Activated T-cell treated with anti-CD3 and anti-CD28 coated beads for 4 hours (primary cell): ENCODE measurements around the gene AP1G2.
A peak's percentile ranks its signal among the peaks of the same experiment; 100 is the strongest.
"Not testable (repeated sequence)": the region's sequence is repeated elsewhere in the genome, so short reads cannot be mapped to it uniquely, and the experiment has no call there.

Experiments
- DNase-seq: peaks from one replicate; pipeline ENCODE4 v3.0.0-alpha.2; 2020

The AP1G2 gene

DNA sequence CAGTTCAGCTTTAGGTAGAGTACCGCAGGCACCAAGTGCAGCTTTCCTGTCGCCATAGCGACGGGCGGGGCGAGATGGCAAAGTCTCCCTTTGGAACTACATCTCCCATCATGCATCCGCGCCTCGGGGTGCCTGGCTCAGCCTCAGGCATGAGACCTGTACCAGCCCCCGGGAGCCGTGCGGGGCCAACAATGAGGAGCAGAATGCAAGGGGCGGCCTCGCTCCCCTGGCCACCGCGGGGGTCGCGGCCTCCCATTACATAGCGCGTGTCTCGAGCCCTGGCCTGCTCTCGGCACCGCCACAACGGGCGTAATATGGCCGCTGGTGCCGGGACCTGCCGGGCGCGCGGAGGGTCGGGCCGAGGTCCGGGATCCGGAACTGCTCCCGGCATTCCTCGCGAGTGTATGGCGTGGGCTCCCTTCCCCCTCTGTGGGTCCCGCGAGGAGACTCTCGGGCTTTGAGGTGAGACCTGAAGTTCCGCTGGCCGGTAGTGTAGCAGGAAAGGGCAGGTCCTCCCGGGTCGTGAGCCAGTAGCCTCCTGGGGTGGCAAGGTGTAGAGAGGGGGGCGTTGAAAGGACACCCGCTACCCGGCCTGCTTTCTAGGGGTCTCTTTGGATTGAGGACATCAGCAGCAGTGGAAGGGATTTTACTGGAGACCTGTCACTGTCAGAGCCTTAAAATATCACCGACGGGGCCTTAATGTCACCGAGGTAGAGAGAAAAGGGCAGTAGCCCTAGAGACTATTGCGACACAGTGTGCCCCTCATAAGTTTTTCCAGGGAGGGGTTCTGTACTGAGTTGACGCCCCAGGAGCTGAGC lies 11.5 kb downstream of the AP1G2 start, which contains the start of gene THTPA:
TSS of gene THTPA (plus strand) at position 390 of the 818 bp plus-strand sequence. CDS start 487 bp downstream, outside the sequence.
- peak; percentile 89 for DNase-seq

DNA sequence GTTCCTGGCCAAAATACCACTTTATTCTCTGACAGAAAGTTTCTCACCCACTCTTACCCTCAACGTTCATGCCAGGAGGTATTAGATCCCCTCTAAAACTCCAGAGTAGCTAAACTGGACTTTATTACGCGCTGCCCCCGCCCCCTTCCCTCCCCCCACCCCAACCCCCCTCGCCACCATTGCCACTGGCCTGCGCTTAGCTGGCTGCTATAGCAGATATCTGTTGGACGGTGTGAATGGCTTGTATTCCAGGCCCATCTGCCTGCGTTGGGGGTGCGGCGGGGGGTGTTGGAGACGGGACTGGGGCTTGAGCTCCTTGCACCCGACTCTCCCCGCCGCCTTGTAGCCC lies 12.1 kb downstream of the AP1G2 start:
- no peak for DNase-seq

DNA sequence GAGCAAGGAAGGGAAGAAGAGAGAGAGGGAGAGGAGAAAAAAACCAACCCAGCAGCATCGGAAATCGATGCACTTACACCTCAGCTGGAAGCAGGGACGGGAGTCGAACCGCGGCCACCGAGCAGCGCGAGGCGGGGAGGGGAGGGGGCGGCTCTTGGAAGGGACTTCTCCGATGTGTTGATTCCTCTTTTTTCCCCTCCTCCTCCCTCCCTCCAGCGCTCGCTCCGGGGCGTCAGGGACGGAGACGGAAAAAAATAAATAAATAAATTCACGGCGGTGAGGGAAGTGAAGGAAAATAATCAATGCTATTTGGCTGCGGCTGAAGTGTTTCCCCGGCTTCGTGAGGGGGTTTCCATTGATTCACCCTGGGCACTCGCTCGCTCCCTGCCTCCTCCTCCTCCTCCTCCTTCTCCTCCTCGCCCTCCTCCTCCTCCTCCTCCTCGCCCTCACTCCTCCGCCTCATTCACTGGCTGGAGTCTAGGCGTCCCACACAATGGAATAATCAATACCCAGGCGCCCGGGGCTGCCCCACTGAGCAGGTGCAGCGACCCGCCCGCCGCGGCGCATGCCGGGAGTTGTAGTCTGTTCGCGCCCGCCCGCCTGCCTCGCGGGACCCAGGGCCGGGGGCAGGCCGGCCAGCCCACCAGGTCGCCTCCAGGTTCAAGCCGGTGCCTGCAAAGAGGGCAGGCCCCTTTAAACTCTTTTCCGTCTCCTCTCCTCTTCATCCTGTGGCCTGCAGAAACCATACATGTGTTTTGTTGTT lies 16.1 kb downstream of the AP1G2 start, which contains the start of gene ZFHX2:
TSS of gene ZFHX2 (minus strand) at position 500 of the 763 bp plus-strand sequence. CDS start 16,440 bp downstream, outside the sequence.
- peak; percentile 84 for DNase-seq

DNA sequence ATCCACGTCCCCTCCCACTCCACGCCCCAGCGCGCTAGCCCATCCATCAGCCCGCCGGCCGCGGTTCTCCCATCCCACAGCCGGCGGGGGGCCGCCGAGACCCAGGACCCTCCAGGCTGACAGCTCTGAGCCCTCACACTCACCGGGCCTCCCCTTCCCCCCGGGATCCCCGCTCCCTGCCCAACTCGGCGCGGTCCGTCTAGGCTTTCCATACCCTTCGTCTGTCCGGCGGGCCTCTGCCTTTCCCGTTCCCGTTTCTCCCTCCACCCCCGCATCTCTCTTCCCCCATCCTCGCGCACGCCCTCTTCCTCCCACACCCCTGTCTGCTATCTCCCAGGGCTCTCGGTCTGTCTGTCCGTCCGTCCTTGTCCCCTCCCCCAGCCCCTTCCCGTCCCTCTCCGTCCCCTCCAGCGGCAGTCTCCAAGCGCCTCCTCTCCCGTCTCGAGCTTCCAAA lies 16.8 kb downstream of the AP1G2 start:
- DNase-seq: no peak

DNA sequence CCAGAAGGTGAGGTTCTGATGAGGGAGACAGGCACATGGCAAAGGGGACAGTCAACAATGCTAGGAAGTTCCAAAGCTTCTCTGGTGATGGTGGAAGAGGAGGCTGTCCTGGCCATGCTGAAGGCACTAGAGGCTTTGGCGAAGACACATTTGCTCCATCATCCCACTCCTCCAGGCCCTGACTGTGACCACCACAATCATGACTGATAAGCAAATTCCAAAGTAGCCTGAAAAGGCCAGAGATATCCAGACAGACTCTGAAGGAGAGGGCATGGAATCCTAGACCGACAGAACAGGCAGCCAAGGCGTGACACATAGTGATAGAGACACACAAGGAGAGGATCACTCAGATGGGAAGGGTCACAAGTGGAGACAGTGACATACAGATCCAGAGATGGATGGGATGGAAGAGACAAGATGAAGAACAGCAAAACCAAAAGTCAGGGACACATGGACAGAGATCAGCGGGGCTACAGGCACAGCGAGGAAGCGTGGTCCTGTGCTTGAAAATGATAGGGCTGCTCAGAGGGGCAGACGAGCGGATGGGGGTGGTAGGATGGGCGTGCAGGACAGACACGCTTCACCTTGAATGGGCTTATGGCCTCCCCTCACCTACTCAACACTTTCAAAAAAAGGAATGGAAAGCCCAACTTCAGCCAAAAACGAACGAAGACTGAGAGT lies 17.3 kb downstream of the AP1G2 start:
- DNase-seq: no peak

DNA sequence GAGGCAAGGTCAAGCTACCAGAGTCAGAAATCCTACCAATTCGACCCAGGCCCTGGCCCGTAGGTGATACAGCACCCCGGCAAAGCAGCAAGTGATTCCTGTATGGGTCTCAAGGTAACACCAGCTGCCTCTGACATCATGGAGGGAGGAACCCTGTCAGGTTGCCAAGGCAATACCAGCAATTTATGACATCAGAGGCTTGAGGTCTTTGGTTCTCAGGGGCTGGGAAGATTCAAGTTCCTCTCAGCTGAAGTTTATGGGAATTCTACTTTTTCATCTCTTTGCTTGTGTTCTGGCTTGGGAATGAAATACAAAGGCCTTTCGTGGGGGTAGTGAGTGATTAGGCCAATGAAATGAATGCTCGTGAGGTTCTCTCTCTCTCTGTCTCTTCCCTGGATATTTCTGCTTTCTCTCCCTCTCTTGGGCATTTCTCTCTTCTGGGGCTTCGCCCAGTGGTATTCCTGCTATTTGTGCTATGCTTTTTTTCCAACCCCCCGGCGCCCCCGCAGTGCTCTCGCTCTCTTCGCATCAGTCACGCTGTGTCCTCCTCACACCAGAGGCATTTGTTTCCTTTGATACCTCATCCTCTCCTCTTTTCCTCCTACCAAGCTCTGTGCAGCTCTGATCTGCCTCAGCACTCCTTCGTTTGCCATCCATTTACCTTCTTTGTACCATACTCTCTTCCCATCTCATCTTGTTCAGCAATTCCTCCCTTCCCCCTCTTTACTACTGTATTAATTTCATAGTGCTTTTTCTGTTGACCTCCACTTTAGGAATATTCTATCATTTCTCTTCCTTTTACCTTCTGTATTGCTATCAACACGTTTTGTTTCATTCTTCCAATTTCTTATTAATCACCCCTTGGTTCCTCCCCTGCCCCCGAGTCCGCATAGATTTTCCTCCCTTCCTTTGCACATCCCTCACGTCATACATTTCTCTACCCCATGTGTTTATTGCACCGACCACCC lies 19.0 kb downstream of the AP1G2 start:
- no peak for DNase-seq

DNA sequence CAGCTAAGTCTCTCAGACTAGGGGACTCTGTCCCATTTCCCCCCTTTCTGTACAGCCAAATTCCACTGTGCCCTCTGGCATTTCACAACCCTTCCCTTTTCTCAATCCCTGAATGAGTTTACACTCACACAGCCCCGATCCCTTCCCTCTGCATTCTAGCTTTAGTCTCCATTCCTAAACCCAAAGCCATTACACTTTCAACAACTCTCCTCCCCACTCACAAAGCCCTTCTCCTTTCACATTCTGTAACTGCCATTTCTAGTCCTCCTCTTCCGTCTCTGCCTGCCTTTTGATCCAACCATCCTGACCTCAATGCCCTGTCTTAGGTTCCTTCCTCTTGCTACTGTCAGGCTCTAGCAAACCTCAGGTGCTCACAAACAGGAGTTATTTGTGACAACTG lies 19.7 kb downstream of the AP1G2 start:
- DNase-seq: no peak

DNA sequence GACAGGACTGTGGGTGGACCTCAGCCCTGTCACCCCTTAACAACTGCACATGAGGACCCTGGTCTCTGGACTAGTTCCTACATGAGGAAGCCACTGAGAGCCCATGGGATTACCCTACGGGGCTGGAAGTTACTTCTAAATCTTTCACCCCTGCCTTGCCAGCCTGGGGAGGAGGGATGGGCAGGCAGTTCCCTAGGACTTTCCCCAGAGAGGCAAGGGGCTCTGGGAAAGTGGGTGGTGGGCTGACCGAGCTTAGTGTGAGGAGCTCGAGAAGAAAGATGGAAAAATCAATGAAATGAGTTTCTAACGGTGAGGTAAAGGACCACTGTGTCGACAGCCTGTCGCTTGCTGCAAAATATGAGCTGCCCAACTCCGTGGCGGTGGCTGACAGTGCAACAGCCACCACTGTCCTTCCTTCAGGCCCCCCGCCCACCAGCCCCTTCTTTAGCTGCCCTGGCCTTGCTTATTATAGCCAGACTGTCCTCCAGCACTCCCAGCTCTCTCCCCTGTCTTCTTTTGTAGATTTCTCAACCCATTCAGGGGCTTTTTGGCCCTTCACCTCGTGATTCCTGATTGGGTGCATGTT lies 21.0 kb downstream of the AP1G2 start:
- DNase-seq: no peak

DNA sequence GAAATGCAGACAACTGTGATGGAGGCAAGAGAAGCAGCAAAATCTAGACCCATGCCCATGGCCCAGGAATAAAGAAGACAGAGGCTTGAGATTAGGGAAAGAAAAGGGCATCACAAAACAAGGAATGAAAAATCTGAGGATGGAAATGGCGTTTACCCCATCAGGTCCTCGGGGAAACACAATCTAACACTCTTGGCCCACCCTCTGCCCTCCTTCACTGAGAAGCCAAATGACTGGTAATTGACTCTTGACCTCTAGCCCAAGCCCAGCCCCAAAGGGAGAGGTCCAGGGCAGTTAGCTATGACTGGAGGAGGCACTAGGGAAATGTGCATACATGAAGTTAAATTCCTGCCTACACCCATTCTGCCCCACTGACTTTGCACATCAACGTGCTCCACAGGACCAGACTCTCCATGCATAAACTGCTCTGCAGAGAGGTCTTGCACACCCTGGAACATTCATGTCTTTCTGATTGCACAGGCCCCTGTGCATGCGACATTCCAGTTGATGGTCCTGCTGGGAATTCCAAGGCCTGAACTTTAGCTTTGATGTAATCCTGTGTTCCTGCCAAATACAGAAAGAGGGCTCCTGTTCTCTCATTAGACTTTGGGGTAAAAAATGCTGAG lies 21.7 kb downstream of the AP1G2 start:
- DNase-seq: no peak

DNA sequence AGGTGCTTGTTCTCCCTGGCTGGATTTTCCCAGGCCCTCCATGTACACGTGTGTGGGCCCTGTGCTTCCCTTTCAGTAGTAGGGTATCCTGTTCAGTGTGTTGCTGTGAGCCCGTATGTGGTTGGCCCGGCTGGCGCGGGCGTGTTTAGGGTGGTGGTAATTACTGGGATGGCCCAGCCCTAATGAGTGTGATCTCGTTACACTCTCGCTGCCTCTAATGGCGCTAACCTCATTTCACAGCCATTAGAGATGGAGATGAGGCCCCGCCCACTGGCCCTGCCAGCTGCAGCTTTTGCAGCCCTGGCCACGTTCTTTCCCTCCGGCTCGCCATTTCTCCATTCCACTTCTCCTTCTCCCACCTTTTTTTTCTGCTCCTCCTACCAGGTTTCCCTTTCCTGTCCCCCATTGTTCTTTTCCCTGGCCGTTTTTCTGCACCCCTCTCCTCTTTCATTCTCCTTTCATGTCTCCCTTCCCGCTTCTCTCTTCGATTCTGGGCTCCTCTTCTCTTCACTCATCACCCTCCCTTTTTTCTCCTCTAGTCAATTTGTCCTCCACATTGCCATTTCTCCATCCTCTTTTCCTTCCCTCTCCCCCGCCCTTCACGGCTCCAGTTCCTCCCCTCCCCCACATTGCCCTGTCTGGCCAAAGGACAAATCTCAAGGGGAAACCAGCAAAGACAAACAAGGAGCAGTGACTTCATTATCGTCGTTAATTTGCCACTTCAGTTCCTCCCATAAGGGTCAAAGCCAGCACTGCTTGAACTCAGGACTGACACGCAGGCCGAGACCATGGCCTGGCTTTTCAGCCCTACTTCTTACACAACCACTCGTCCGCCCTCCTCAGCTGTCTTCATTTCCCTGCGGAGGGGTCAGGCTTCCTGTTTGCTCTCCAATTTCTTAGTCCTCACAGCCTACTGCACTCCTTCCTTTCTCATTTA lies 22.8 kb downstream of the AP1G2 start:
- DNase-seq: no peak

DNA sequence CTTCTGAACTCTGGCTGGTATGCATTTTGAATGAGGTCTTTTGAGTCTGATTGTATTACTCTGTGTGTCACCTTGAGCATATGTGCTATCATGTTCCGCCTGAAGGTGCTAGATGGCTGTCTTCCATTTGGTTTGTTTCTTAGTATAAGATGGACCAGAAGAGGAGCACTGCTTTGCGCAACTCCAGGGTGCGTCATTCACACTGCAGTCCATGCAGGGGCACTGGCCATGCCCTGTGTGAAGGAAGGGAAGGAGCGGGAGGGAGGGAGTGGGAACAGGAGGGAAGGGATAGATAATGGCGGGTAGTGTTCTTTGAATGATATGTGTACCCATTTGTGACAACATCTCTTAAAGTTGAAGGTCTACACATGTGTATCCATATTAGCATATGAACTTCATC lies 24.2 kb downstream of the AP1G2 start:
- no peak for DNase-seq

DNA sequence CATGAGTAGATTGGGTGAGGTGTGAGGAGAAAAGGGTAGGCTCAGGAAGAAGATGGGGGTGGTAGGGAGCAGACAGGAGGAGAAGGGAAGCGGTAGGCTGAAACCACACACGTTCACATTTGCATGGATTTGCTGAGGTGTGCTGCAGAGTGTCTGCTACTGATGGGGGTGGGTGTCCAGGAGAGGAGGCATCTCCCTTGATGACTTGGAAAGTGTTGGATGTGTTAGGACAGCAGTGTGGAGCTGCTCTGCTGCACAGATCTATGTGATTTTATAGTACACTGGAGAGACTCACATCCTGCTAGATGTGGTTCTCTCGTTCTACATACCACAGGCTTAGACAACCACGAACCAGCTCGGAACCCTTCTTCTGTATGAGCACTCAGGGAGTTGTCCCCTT lies 25.3 kb downstream of the AP1G2 start:
- DNase-seq: no peak

DNA sequence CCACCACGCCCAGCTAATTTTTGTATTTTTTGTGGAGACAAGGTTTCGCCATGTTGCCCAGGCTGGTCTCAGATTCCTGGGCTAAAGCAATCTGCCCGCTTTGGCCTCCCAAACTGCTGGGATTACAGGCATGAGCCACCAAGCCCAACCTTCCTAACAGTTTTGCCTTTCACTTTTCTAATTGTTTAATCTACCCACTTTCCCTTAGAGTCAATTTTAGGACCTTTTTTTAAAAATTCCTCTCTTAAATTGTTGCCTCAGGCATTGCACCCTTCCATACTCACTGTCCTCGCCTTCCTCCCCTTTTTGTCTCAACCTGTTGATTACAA lies 27.5 kb downstream of the AP1G2 start:
- DNase-seq: no peak

DNA sequence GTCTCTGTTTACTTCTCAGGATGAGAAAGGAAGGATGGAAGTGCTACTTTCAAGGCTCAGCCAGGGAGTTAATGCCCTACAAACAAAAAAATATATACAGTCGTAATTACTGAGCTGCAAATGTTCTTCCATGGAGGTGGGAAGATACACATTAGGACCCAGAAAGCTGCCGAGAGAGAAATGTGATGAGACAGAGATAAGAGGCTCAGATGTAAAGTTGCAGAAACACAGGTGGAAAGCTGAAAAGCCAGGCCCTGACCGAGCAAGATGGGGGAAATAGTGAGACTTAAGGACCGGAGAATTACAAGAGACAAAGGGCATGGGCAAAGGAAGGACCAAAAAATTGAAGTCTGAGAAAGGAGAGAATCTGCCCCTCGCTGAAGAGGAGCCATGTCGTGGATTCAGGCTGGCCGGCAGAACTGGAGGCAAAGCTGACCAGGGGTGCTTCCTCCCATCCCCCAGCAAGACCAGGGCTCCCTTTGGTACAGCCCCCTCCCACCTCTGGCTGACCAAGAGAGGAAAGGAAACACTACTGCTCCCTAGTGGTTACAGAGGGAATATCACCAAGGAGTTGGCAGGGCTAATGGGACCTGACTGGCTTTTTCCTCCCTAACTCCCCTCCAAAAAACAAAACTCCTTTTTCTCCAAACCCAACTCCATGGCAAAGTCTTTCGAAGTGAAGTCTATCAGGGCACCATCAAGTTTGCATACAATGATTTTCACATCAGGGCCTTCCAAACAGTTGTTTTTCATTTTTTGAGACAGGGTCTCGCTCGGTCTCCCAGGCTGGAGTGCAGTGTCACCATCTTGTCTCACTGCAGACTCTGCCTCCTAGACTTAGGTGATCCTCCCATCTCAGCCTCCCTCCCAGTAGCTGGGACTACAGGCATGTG lies 28.1 kb downstream of the AP1G2 start:
- no peak for DNase-seq

DNA sequence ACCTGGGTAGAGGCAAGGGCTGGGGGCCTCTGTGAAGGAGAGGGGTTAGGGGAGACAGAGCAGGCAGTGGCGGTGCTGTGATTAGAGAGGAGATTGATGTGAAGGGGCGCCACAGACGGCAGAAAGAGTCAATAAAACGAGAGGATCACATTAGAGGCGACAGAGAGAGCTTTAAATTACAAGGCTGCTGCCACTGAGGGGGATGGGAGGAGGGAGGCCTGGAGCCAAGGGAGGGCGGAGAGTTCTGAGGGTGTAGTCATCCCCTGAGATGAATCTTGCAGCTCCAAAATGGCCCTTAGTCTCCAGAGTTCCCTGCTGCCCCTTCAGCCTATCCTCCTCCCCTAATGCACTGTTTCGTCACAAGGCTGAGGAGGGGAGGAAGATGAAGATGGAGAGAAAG lies 28.8 kb downstream of the AP1G2 start:
- no peak for DNase-seq

DNA sequence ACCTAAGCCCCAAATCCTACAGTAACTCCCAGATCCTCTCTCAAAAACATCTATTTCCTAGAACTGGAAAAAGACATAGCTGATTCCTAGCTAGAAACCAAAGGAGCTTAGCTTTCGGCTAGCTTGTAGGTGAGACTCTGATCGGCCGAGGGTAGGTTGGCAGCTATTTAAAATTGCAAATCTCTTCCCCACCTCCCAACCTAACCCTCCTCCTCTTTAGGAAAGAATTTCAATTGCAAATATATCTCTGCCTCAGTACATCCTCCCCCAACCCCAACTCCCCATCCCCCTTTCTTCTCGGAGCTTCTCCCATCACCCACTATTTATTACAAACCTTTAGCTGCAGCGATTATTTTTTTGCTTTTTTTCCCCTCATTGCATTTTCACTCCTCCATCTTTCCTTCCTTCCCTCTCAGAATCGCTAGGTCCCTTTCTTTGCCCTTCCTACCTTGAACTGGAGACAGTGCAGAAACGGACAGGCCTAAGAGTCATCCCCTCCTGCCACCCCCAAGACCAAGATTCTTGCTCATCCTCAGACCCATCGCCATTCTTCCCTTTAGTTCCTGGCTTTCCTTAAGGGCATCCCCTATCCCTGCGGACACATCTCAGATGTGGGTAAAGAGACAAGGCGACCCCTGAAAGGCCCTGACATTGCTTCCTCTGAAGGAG lies 29.4 kb downstream of the AP1G2 start:
- DNase-seq: no peak

DNA sequence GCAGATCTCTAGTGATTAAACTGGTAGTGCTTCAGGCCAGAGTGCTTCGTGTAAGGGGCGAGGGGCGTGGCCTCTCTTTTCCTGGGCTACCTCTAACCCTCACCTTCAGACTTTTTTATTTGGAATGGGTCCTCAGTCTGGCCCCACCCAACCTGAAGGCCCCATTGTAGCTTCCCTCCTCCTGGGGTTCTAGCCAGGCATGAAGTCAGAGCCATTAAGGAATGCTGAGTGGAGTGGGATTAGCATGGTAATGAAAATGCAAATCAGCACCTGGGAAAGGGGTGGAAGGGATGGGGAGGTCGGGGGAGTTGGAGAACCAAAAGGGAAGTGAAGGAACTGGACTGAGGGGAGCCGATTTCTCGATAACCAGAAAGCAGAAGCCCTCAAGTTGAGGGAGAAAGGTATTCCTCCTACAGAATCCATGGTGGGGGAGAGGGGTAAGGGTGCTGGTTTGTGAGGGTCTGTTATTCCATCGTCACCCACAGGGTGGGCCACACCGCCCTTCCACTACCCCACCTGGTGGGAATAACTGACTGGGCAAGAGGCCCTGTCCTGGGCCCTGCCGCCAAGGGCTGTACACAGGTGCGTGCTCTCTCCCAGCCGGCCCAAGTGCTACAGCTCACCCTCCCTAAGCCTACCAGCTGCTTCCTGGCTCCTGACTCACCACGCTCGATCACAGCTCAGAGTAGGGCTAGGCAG lies 30.1 kb downstream of the AP1G2 start:
- no peak for DNase-seq

DNA sequence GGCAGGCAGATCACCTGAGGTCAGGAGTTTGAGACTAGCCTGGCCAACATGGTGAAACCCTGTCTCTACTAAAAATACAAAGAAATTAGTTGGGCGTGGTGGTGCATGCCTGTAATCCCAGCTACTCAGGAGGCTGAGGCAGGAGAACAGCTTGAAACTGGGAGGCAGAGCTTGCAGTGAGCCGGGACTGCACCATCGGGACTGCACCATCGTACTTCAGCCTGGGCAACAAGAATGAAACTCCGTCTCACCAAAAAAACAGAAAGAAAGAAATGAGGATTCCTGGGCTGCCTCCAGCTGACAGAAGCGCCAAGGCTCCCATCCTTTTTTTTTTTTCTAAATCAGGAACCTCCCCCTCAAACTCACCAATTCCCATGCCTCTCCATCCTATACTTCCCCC lies 30.7 kb downstream of the AP1G2 start:
- DNase-seq: not testable (repeated sequence)
